HG02884 (cell line): ENCODE data around the gene NFIB.

Experiments
- ATAC-seq: cut with Tn5 transposase; IDR thresholded peaks from one replicate; pipeline ENCODE4 v1.9.1; 2021; ENCODE audit warnings: mild to moderate bottlenecking, moderate library complexity; ENCODE audit not compliant: unreplicated experiment

NFIB gene

DNA sequence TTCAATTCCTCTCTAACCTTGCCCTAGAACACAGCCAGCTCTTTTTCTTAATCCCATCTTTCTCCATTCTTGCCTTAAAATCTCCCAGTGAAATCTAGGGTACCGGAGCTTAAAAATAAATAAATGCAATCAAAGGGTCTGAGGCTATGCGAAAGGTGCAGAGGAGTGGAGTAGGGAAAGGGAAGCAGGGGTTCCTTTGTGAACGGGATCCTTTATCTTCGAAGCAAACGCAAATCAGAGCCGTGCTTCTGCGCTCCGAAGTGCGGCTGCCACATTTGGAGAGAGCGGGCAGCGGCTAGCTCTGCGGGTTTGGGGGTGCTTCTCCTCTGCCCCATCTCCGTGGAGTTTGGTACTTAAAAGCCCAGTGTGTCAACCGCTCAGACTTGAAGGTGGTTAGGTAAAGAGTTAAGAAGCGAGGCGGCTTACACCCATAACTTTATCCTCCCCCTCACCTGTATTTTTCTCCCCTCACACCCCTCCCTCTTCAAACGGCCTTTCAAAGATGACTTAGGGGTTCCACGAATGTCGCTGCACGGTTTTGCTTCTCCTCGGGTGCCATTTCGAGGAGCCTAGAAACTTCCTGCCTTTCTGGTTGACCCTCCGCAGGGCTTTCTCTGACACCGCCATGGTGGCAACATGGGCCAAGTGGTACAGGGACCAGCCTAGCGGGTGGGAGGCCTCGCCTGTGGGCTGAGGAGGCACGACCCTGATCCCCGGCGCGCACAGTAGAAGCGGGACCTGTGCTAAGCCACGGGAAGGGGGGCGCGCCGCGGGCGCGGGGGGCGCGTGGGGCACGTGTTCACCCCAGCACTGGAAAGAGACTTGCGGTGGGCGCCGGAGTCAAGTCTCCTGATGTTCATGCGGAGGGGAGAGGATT is 31.7 kb upstream of the NFIB start:
- ATAC-seq, result no peak

DNA sequence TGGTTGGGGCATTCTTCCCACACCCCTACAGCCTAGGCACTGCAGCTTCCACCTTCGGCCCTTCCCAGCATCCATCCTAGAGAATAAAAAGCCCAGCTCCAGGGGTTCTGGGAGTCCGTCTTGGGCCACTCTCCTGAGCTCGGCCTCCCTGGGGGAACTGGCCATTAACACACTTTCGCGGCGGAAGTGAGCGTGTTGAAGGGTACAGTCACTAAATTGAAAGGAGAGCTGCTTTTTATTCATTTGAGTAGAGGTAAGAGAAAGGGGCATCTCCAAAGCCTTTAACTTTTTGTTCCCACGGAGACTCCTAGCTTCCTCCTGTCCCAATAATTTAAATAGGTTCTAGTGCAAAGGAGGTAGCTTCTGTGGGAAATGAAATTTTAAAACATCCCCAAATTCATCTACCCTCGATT is 31.0 kb upstream of the NFIB start:
- no peak for ATAC-seq

DNA sequence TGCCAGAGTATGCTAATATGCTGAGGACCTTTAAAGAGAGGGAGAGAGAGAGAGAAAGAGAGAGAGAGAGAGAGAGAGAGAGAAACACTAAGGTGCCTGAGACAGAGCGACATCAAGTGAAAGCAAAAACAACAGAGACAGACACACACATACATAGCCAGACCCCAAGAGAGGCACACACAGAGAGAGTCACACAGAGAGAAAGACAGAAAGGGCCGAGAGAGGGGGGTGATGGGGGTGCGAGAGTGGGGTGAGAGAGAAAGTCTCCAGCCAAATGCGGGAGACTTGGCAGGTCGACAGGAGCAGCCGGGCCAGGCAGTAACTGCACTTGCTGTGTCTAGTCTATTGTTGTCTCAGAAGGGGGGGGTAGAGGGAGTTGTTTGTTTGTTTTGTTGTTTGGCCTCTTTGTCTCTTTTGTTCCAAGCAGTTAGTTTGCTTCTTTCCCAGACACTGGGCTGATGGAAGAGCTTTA is 30.1 kb upstream of the NFIB start:
- no peak for ATAC-seq

DNA sequence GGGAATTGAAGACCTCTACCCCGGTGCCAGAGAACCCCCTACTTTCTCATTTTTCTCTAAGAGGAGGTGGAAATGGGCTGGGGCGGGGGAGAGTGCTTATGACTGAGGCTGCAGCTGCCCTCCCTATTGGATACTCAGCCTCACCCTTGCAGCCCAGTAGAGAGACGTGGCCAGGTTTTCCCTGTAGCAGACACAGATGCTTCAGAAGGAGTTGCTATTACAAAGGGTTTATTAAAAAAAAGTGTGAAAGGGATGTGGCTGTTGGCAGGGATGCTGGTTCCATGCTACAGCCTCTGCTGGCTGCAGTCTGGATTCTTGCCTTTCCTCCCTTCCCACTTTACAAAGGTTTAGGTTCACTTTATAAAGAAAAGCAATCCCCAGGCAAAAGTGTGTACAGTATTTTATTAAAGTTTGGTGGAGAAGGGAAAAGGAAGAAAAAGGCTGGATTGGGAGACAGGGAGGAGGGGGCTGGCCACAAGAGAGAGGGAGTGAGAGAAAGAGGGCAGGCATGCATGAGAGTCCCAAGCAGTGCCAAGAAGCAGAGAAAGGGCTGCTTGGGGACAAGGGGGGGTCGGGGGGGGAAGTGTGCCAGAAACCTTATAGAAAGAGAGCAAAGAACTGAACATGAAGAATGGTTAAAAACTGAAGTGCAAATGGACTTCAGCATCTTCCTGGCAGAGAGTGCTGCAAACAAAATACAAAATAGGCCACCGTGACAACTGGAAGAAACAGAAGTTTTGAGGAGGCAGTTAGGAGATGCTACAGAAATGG is 29.5 kb upstream of the NFIB start:
- no peak for ATAC-seq

DNA sequence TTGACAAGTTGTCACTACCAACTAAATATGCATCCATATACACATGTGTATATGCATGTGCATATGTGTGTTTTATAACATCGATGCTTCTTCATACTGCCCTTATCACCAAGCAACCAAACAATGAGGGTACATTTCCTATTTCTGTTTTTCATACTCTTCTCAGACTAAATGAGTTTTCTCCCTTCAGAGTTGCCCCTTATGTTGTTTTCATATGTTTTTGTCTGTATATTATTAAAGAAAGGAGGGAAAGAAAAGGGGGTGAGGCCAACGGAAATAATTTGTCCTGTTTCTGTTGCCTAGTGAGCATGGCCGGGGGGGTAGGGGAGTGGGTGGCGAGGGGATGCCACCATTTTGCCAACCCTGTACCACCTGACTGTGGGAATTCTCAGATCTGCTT is 28.8 kb upstream of the NFIB start:
- no peak for ATAC-seq

DNA sequence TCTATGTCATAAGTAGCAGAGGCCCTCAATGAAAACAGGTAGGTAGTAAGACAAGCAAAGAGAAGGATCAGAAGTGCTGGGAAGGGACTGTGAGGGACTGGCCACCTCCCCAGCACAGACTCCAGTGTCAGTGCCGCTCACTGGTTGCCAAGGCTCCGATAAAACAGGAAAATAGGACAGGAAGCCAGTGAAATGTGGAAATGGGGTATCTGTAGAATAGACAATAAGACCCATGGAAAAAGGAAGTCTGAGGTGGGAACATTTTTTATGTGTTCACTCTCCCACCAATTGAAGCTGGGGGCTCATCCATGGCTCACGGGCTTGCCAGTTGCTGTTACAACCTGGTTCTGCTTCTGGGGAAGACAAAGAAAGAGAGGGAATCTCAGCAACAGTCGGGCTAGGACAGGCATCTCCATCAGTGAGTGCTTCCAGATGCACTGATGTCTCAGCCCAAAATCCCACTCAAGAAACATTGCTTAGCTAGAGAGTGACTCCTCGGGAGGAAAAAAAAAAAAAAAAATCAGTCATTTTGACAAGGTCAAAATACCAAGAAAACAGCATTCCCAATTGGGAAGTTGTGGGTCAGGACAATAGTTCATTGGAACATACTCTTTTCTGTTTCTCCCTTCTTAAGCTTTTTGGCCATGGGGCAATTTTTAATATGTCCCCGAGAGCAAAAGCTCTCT is 27.6 kb upstream of the NFIB start:
- no peak for ATAC-seq

DNA sequence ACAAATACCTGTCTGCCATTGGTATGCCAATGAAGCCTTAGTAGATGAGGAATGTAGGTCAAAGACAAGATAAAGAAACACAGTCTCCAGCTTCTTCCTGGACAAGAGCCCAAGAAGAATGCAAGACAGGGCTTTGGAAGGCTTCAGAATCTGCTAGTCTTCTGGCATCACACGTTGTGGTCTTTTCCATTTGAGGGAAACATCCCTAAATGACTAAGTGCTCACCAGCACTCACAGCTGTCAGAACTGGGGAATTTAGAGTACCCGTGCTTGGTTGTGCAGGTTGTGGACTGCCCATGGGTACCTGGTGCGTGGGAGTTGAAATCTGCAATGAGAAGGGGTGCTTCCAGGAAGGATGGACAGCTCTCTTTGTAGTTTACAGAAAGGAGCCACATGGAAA is 27.1 kb upstream of the NFIB start:
- no peak for ATAC-seq

DNA sequence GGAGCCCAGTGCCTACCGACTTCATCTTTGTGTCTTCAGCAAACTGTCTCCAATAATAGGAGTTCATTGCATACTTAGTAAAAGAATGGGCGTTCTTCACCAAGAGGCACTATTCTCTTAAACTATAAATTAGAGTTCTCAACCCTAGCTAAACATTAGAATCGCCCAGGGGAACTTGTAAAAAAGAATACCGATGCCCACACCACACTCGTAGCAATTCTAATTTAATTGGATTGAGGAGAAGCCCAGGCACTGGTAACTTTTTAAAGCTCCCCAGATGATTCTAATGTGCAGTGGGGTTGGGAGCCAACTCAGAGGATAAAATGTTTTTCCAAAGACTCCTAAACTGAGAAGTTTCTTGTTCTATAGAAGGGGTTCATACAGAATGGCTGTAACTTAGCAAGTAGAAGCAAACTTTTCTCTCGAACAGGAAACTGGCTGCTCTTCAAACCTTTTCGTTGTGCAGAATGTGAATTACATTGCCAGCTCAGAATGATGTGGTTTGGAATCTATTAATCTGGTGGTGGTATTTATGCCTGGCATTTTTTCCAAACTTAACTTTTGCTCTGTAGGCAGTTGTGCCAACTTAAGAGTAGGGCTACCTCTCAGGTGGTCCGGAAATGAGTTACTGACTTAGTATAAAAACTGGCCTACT is 26.4 kb upstream of the NFIB start:
- ATAC-seq, result no peak

DNA sequence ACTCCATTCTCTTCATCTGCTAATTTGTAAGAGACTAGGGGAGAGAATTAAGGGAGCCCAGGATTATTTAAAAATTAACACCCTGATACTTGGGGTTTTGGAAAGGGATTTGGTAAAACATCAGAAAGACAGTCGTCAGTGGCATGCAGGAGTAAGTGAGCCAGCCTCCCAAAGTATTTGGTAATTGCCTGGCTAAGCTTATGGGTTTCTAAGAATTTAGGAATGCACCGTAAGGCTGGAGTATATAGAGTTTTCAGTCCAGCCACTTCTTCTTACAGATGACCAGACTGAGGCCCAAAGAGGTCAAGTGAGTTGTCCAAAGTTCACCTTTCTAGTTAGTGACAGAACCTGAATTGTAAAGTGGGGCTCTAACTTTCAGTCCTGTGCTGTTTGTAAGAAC is 25.8 kb upstream of the NFIB start:
- ATAC-seq, result no peak

DNA sequence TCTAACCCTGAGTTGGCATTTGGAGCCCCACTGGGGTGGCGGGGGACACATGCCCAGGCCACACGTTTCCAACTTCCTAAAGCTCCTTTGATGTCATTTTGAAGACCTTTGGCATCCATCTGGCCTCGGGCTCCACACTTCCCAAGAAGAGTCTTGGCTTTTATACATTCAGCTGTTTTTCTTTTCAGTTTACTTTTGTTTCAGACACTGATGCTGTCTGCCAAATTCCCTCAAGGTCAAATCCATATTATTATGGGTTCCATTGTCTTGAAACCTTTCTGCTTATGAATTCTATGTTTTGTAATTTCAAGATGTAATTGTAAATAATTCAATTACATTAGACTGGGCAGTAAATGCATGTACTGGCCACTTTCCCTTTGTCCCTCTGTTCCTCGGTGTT is 23.7 kb upstream of the NFIB start:
- ATAC-seq, result no peak

DNA sequence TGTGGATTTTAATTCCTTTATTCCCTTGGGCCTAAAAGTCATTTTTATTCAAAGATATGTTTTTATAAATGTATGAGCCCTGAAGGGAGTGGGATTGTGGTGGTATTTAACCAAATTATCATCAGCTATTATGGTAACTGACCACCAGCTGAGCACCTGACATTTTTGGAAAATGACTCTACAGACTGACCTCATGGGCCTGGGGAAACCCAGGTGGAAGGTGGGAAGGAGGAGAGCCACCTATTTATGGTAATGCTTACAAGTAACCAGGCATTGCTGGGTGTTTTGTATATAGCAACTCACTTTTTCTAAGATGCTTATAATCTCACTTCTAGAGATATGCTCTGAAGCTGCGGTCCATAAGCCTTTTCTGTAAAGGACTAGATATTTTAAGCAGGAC is 22.3 kb upstream of the NFIB start:
- no peak for ATAC-seq

DNA sequence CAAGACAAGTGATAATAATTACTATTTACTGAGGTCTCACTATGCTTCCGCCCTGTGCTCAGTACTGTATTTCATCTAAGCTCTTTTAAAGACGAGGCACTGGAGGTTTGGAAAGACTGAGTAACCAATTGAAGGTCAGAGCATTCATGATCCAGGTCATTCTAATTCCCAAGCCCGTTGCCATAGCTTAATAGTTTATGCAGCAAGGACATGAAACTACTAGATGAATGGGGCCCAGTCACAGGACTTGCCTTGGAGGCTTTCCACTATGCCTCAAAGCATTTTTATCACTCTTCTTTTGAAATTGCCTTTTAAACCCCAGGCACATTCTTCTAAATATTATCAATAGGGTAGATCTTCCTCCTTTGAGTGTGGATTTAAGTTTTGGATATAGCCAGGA is 17.2 kb upstream of the NFIB start:
- no peak for ATAC-seq

DNA sequence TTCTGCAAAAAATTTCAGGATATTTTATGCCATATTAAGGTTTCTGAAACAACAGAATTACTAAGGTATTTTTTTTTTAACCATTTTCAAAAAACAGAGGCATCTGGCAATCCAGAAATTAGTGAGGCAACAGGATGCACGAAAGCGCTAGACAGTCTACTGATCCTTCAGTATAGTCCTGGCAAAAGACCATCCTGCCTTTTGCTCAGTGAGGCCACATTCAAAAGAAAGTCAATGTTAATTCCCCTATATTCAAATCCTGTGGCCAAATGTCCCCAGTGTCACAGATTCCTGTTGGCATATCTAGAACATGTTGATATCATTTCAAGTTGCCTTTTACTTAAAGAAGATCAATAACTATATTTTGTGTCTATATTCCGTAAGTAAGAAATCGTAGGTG is 13.1 kb upstream of the NFIB start:
- no peak for ATAC-seq

DNA sequence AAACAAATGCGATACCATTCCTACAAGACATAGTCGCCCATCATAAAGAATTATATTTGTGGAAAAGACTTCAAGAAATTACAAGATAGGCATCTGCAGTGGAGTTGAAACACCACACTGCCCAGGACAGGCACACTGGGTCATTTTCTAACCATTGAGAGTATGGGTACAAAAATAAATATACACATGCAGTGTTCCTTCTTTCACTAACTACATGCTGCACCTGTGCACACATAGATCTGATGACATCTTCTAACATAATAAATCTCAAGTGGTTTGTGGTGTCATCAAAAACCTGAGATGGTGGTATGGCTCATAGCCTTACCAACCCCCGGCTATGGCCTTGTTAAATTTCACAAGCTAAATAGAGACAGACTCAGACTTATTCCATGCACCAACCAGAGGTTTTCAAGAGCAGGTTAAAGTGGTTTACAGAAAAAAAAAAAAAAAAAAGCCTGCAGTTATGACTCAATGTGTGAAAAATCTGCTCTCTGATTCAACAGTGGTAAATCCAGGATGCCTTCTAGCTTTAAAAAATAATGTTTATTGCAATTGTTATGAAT is 12.4 kb upstream of the NFIB start:
- ATAC-seq, result no peak

DNA sequence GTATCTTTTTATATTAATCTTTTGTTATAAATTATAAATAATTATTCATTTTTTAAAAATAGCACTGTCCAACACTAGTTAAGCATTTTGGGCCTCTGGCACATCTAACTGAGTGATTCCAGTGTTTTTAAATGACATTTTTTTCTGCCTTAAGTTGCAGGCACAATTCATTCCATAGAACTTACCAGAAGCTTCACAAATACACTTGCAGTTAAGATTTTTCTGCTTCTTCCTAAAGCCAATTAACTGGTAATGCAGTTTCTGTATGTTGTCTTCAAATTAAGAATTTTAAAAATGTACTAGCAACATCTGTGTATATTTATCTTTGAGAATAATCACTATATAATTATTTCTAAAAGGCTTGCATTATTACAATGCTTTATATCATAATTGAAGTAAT is 11.2 kb upstream of the NFIB start:
- ATAC-seq, result no peak

DNA sequence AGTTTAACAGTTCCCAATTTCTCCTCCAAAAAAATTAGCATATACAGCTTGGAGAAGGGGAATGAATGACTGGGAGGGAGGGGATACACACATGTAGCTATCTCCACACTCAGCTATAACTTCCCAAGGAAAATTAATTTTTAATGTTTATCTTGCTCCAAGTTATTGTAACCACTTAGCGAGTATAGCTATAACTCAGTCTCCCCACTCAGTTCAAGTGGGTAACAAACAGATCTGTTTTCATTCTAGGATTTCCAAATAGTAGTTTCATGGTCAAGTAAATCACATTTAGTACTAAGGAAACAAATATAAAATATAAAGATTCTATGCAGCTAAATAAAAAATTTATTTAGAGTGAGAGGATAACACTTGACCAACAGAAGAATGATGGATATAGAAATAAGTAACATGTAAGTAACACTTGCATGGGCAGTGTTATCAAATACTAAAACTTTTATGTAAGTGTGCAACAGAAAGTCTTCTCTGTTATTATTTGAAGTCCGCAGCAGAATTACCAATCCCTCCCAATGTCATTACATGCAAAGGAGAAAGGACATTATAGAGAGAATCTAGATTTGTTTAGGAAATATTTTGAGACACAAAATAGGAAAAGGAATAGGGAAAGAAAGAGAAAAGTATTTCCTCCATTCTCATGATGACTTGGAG is 10.2 kb upstream of the NFIB start:
- no peak for ATAC-seq

DNA sequence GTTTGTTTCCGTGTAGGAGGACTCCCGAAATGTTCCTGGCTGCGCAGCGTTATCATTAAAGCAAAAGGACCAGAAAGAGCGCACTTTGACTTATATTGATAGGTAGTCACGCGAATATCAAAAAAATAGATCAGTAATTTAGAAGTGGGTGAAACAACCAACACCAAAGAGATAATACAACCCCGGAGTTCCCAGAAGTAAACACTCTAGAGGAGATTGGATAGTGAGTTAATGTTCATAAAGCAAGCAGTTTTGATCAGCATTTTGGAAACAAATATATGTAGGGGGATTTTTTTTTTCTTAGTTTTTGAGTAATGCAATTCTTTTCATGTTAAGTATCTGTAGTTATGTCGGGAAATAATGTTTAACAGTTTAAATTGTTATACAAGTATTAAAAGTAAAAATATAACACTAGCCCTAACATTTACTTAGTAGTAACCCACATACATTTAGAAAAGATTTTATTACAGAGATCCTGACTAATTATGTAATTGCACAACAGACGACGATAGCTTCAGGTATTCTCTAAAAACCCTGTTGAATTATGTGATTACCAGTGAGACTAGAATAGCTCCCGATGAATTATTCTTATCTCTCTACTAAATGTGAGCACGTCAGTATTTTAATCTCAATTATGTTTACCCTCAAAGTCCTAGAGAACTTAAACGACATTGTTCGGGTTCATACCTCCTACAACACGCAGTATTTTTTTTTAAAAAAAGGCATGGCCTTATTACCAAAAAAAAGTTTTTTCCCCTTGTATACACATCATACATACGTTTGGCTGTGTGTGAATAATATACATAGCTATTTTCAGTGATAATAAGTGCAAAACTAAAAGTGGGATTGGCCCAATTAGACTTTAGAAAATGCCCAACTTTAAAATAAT is 9.4 kb upstream of the NFIB start:
- peak; percentile 4 for ATAC-seq

DNA sequence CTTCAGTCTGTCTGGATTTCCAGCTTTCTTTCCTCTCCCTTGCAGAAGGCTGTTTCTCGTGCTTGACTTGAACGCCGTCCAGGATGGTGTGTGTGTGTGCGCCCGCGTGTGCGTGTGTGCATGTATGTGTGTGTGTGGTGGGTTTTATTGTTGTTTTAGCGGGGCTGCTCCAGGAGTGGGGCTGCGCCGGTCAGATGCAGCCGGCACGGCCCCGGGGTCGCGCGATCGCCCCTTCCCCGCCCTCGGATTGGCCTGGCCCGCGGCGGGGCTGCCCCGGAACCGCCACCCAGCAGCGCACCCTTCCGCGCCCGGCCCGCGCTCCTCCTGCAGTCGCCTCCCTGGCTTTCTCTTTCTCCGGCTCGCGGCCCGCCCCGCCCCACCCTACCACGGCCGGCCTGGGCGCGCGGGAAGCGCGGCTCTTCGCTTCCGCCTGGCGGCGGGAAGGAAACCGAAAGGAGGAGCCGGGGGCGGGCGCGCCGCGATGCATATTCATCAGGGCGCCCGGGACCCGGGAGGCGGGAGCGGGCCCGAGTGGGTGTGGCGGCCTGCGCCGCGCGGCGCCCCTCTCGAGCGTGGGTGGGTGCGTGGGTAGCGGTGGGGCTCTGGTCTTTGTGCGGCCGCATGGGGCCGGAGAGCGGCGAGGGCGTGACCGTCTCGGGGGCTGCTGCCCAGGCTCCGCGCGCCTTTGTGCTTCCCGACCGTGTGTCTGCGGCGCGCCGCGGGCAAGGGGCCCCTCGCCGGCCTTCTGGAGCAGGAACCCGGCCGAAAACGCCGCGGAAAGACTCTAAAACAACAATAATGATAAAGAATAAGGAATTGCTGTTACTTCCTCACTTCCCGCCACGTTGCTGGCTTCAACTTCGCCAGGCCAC is 8.5 kb upstream of the NFIB start:
- peak; percentile 90 for ATAC-seq
